ENCODE data around the gene CFAP44.
A peak's percentile ranks its signal among the peaks of the same experiment; 100 is the strongest.
"Not testable (repeated sequence)": the region's sequence is repeated elsewhere in the genome, so short reads cannot be mapped to it uniquely, and the experiment has no call there.

The CFAP44 gene

GRCh38 chr3:113441051-113441770 lies at the start of gene CFAP44:
Gene CFAP44 (minus strand): TSS chr3:113441493. CDS start chr3:113433664, 7,829 bp downstream.
- DNase-seq, result peak; percentile 80

- DNase-seq, result no peak
These were observed 43.9 kb upstream of the CFAP44 start for GRCh38 chr3:113485161-113485609.

GRCh38 chr3:113468539-113468938 lies 27.2 kb upstream of the CFAP44 start:
- no peak for DNase-seq

GRCh38 chr3:113461488-113461887 lies 20.2 kb upstream of the CFAP44 start:
- no peak for DNase-seq

GRCh38 chr3:113458554-113458953 lies 17.3 kb upstream of the CFAP44 start:
- not testable (repeated sequence) for DNase-seq

GRCh38 chr3:113455446-113455845 lies 14.2 kb upstream of the CFAP44 start:
- DNase-seq, result no peak

- no peak for DNase-seq
These were observed 13.3 kb upstream of the CFAP44 start for GRCh38 chr3:113454630-113455029.

GRCh38 chr3:113454057-113454456 lies 12.8 kb upstream of the CFAP44 start:
- DNase-seq, result no peak

GRCh38 chr3:113450911-113451310 lies 9.6 kb upstream of the CFAP44 start:
- DNase-seq, result no peak

- DNase-seq, result no peak
These were observed 1.7 kb downstream of the CFAP44 start for GRCh38 chr3:113439606-113440005.

- no peak for DNase-seq
These were observed 3.1 kb downstream of the CFAP44 start for GRCh38 chr3:113438224-113438623.

- DNase-seq, result no peak
These were observed 3.9 kb downstream of the CFAP44 start for GRCh38 chr3:113437411-113437810.

GRCh38 chr3:113436809-113437208 lies 4.5 kb downstream of the CFAP44 start:
- no peak for DNase-seq

GRCh38 chr3:113431811-113432210 lies 9.5 kb downstream of the CFAP44 start:
- no peak for DNase-seq

- DNase-seq, result no peak
These were observed 12.7 kb downstream of the CFAP44 start for GRCh38 chr3:113428581-113428980.

GRCh38 chr3:113423699-113424098 lies 17.6 kb downstream of the CFAP44 start:
- no peak for DNase-seq

- no peak for DNase-seq
These were observed 20.2 kb downstream of the CFAP44 start for GRCh38 chr3:113421082-113421481.

GRCh38 chr3:113409676-113410075 lies 31.6 kb downstream of the CFAP44 start:
- DNase-seq, result no peak

- no peak for DNase-seq
These were observed 36.1 kb downstream of the CFAP44 start for GRCh38 chr3:113405180-113405579.

GRCh38 chr3:113404637-113405036 lies 36.7 kb downstream of the CFAP44 start:
- no peak for DNase-seq

Data from NCI-H1105 treated with DMSO at 0.1 percent for 48 hours (cell line).